HepG2 (cell line): Measurements from ENCODE around the gene PGGT1B. TPM values are rescaled to one million over a fixed set of nuclear protein-coding genes. Genes with fewer than 3 reads are reported as not detected.

Experiments used
- ATAC-seq: fragments of 200-7000 bp; cut with Tn5 transposase; 3 replicates; pipeline ENCODE4 v1.9.1; 2020; ENCODE audit warnings: mild to moderate bottlenecking, moderate library complexity
- BruUV-seq: library from RNA; stranded (reverse); fragments of 400-500 nt; replicated peaks from 2 replicates; lab custom pipeline; 2021; lab: Mats Ljungman, UMichigan
- CTCF ChIA-PET: fragments of 300-600 bp; formaldehyde crosslinking; extraction: SDS; loops from one replicate; lab custom pipeline; 2021; ENCODE audit warnings: low total read pairs, inconsistent platforms, low intra/inter-chr PET ratio; lab: Yijun Ruan, JAX
- POLR2A ChIA-PET: fragments of 350-600 bp; sonication (Branson Sonifier 250); formaldehyde crosslinking; loops from one replicate; lab custom pipeline; 2020; ENCODE audit warnings: antibody characterized with exemption, inconsistent platforms; lab: Yijun Ruan, JAX
- DNase-seq: peaks from one replicate; pipeline ENCODE4 v3.0.0-alpha.2; 2015; ENCODE audit warnings: low spot score
- FAIRE-seq: peaks from 3 replicates; lab custom pipeline; 2011; peaks lifted over from hg19 to GRCh38; lab: Jason Lieb, UNC
- H2AFZ ChIP-seq: one replicate; pipeline ENCODE4 v1.6.1; 2011; ENCODE audit warnings: low read length, inconsistent platforms
- H3K27ac ChIP-seq: fragments of 300-600 bp; 3 replicates; pipeline ENCODE4 v1.8.0; 2011; ENCODE audit warnings: mixed run types, mild to moderate bottlenecking, mixed read lengths, low read length, inconsistent platforms; ENCODE audit not compliant: insufficient read depth; ENCODE audit errors: extremely low read length
- H3K27me3 ChIP-seq, 2 experiments: fragments of 200-600 bp in 1 of 2; 2 replicates in 1 of 2; 3 replicates in 1 of 2; pipeline versions ENCODE4 v1.6.0 to v1.8.0; 2011; ENCODE audit warnings: low read length in 2 of 2, mild to moderate bottlenecking in 2 of 2, moderate library complexity in 2 of 2, inconsistent platforms in 1 of 2; ENCODE audit not compliant: insufficient read depth in 2 of 2, control insufficient read depth in 1 of 2
- H3K36me3 ChIP-seq, 2 experiments: fragments of 200-600 bp in 1 of 2; replicated peaks in 1 of 2; 2 replicates in 1 of 2; 3 replicates in 1 of 2; pipeline versions ENCODE4 v1.5.1 to v1.8.0; 2011; ENCODE audit warnings: low read length in 2 of 2, inconsistent platforms in 1 of 2; ENCODE audit not compliant: insufficient read depth in 2 of 2, control insufficient read depth in 1 of 2
- H3K4me1 ChIP-seq: 2 replicates; pipeline ENCODE4 v1.5.1; 2012; ENCODE audit warnings: low read length, inconsistent platforms; ENCODE audit not compliant: insufficient read depth
- H3K4me2 ChIP-seq: 2 replicates; pipeline ENCODE4 v1.6.0; 2011; ENCODE audit warnings: low read depth, low read length, inconsistent platforms
- H3K4me3 ChIP-seq, 3 experiments: fragments of 200-600 bp in 1 of 3; sonication (generic), shearing (Covaris generic) in 1 of 3; replicated peaks in 1 of 3; 2 replicates each; pipeline ENCODE4 v1.5.1; 2011 to 2016; ENCODE audit warnings: low read length in 3 of 3, inconsistent platforms in 2 of 3, low read depth in 2 of 3, mild to moderate bottlenecking in 2 of 3, control low read depth in 1 of 3, mixed read lengths in 1 of 3; ENCODE audit not compliant: insufficient read depth in 1 of 3
- H3K79me2 ChIP-seq: one replicate; pipeline ENCODE4 v1.6.1; 2011; ENCODE audit warnings: low read length, inconsistent platforms; ENCODE audit not compliant: insufficient read depth
- H3K9ac ChIP-seq: 2 replicates; pipeline ENCODE4 v1.6.0; 2011; ENCODE audit warnings: mild to moderate bottlenecking, low read depth, low read length, inconsistent platforms; ENCODE audit not compliant: insufficient read depth
- H3K9me3 ChIP-seq: 2 replicates; pipeline ENCODE4 v1.5.1; 2012; ENCODE audit warnings: mild to moderate bottlenecking, low read length
- H4K20me1 ChIP-seq: 2 replicates; pipeline ENCODE4 v1.6.0; 2011; ENCODE audit warnings: inconsistent platforms, mild to moderate bottlenecking, low read length, moderate library complexity; ENCODE audit not compliant: insufficient read depth
- ASH2L ChIP-seq: fragments of 300-600, 200-600 bp; sonication (generic); IDR thresholded peaks from 2 replicates; pipeline ENCODE4 v1.7.0; 2017; ENCODE audit warnings: low read depth, mild to moderate bottlenecking, moderate library complexity, mixed read lengths, low read length; ENCODE audit not compliant: insufficient read length
- CHD2 ChIP-seq: IDR thresholded peaks from 2 replicates; pipeline ENCODE4 v1.6.1; 2011; ENCODE audit warnings: low read depth, low read length, improper control_type of control experiment
- CREM ChIP-seq, 2 experiments: sonication (generic) in 1 of 2; formaldehyde crosslinking in 1 of 2; IDR thresholded peaks; 2 replicates each; pipeline versions ENCODE4 v1.4.0 to v1.6.1; 2016 to 2020; ENCODE audit warnings: antibody characterized with exemption in 1 of 2, mild to moderate bottlenecking in 1 of 2, missing genetic modification reagents in 1 of 2
- EP300 ChIP-seq, 3 experiments: sonication (generic) in 1 of 3; formaldehyde crosslinking in 1 of 3; IDR thresholded peaks; 2 replicates each; pipeline versions ENCODE4 v1.5.1 to v1.6.1; 2011 to 2020; ENCODE audit warnings: low read depth in 2 of 3, low read length in 2 of 3, borderline replicate concordance in 1 of 3, improper control_type of control experiment in 1 of 3, mild to moderate bottlenecking in 1 of 3, missing genetic modification reagents in 1 of 3, moderate library complexity in 1 of 3
- HDAC6 ChIP-seq: fragments of 200-600 bp; sonication (generic); IDR thresholded peaks from 2 replicates; pipeline ENCODE4 v1.7.0; 2017; ENCODE audit warnings: mild to moderate bottlenecking, antibody characterized with exemption, low read length, low read depth
- IRX3 ChIP-seq: sonication (generic); formaldehyde crosslinking; IDR thresholded peaks from 2 replicates; pipeline ENCODE4 v1.8.1; 2023; ENCODE audit warnings: mild to moderate bottlenecking, low read depth, missing genetic modification reagents, borderline replicate concordance
- MEIS2 ChIP-seq: sonication (generic); formaldehyde crosslinking; IDR thresholded peaks from 2 replicates; pipeline ENCODE4 v1.9.0; 2021; ENCODE audit warnings: mild to moderate bottlenecking, missing genetic modification reagents
- NAIF1 ChIP-seq: sonication (generic); formaldehyde crosslinking; IDR thresholded peaks from 2 replicates; pipeline ENCODE4 v1.5.0; 2020; ENCODE audit warnings: mild to moderate bottlenecking, missing genetic modification reagents, borderline replicate concordance
- NFYC ChIP-seq: IDR thresholded peaks from 2 replicates; pipeline ENCODE4 v1.6.1; 2016; ENCODE audit warnings: missing genetic modification reagents, missing compliant biosample characterization
- RORA ChIP-seq: sonication (generic); formaldehyde crosslinking; IDR thresholded peaks from 2 replicates; pipeline ENCODE4 v1.5.0; 2020; ENCODE audit warnings: mild to moderate bottlenecking, missing genetic modification reagents, moderate library complexity
- ZNF33A ChIP-seq: sonication (generic); formaldehyde crosslinking; IDR thresholded peaks from 2 replicates; pipeline ENCODE4 v1.5.1; 2020; ENCODE audit warnings: missing genetic modification reagents, mild to moderate bottlenecking, moderate library complexity, borderline replicate concordance
- ZNF589 ChIP-seq: sonication (generic); formaldehyde crosslinking; conservative IDR thresholded peaks from 2 replicates; pipeline ENCODE4 v1.8.0; 2022; ENCODE audit warnings: mild to moderate bottlenecking, moderate library complexity, missing genetic modification reagents
- ZNF614 ChIP-seq: IDR thresholded peaks from 2 replicates; pipeline ENCODE4 v1.6.1; 2018; ENCODE audit warnings: missing biosample characterization, missing genetic modification reagents, inconsistent platforms, borderline replicate concordance
- ZNF629 ChIP-seq: sonication (generic); formaldehyde crosslinking; conservative IDR thresholded peaks from 2 replicates; pipeline ENCODE4 v1.5.0; 2020; ENCODE audit warnings: missing genetic modification reagents
- in situ Hi-C: cut with HindIII; loops from 2 replicates; pipeline ENCODE4 v1.10.0; 2017; ENCODE audit warnings: low pct_unique_long_range_greater_than_20kb; ENCODE audit not compliant: extremely low pct_ligation_motif_present
- intact Hi-C: fragments of 100-400 bp; cut with micrococcal nuclease; formaldehyde crosslinking; loops from one replicate; pipeline ENCODE4 v1.10.0; 2022; ENCODE audit not compliant: unreplicated experiment
- polyA plus RNA-seq, 8 experiments: library from polyadenylated mRNA; depleted of rRNA in 3 of 8; stranded (reverse) in 7 of 8; unstranded in 1 of 8; fragments of >200 nt; fragmentation: Illumina TruSeq in 4 of 8; extraction: Trizol in 4 of 8; gene quantifications; 2 replicates each; pipeline versions ENCODE4 v1.2.1 to v1.2.3, GENCODE V29; 2011 to 2016; ENCODE audit warnings: low read depth in 4 of 8, missing spikeins in 1 of 8, mixed read lengths in 1 of 8; ENCODE audit not compliant: insufficient read depth in 1 of 8
- total RNA-seq, 5 experiments: library from RNA; depleted of rRNA; stranded (reverse); fragments of >200 nt; fragmentation: Illumina TruSeq; extraction: Trizol; gene quantifications; 2 replicates each; pipeline ENCODE4 v1.2.3, GENCODE V29; 2016; ENCODE audit warnings: low read depth in 1 of 5
- TF ChIP-seq, protein P1 (sequence below): sonication (generic); formaldehyde crosslinking; IDR thresholded peaks from 2 replicates; pipeline ENCODE4 v1.8.0; 2022; ENCODE audit warnings: mild to moderate bottlenecking, missing genetic modification reagents, moderate library complexity
- TF ChIP-seq, protein P2 (sequence below): IDR thresholded peaks from 2 replicates; pipeline ENCODE4 v1.6.1; 2018; ENCODE audit warnings: missing genetic modification reagents, mild to moderate bottlenecking, missing compliant biosample characterization
- TF ChIP-seq, protein P3 (sequence below): IDR thresholded peaks from 2 replicates; pipeline ENCODE4 v1.6.1; 2016; ENCODE audit warnings: missing compliant biosample characterization, missing genetic modification reagents, borderline replicate concordance
- TF ChIP-seq, protein P4 (sequence below): sonication (generic); formaldehyde crosslinking; IDR thresholded peaks from 2 replicates; pipeline ENCODE4 v1.4.0; 2020; ENCODE audit warnings: missing genetic modification reagents

PGGT1B gene
- total and polyA plus RNA-seq, 2 of the 13 experiments (the other 11 are each of a cell fraction or from before 2014, with no cell fraction given): 2.4 to 42.7 TPM

DNA sequence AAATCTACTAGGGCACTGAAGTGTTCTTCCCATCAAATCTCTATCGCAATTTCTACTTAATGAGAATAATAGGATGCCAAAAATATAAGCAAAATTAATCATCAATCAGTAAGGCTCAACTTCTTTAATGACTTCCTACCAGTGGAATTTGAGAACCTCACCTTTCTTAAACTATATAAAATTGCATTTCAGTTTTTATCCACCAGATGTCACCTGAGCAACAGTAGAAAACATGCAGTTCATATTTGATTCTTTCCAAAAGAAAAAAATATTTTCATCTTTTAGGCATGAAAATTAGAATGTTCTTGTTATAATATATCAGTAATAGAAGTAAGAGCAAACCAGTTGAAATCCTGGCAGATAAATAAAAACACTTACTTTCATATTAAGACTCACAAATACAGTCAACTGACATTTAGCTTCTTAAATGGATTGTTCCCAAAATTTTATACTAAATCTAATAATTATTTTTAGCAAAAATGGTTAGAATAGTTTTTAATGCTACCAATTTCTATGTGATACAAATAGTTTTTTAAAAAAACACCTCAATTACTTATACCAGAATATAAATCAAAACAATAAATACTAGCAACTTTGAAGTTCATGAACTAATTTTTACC is 47.2 kb upstream of the PGGT1B start (continued):
- TF ChIP-seq ASH2L (no peak), CREM (IDR thresholded peaks at IDR 0.05) (no peak), CREM (CRISPR knock-in tag; IDR thresholded peaks at IDR 0.05) (no peak), ZNF614 (CRISPR knock-in tag) (no peak), ZNF33A (no peak)
- TF ChIP-seq, all 625 proteins: peak for 5

DNA sequence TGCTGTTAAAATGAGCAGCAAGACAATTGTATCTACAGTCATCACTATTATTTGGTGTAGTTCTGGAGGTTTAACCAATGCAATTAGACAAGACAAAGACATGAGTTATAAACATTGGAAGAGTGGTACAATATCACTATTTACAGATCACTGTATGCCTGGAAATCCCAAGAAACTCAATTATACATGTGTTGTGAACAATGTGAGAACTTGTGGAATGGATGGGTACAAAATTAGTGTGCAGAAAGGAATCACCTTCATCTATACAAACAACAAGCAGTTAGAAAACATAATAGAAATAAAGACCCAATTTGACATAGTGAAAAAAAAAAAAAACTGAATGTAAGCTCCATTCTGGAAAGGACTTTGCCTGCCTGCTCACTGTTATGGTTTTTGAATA is 46.1 kb upstream of the PGGT1B start:
- BruUV-seq: no TSS peak
- no peaks in the 10 kb centered on the region for H3K27me3 ChIP-seq
- ChIA-PET POLR2A (no interaction called here), CTCF (interaction anchor here (2.1 kb wide), 1 partner anchor 265 kb away, joined by 24 read pairs; no protein-coding TSS in a partner anchor)
- H3K4me2 ChIP-seq: no peak overlapping the region
- H3K4me3 ChIP-seq: no peak overlapping the region
- no peaks in the 10 kb centered on the region for H3K36me3 ChIP-seq
- TF ChIP-seq, protein P1, sequence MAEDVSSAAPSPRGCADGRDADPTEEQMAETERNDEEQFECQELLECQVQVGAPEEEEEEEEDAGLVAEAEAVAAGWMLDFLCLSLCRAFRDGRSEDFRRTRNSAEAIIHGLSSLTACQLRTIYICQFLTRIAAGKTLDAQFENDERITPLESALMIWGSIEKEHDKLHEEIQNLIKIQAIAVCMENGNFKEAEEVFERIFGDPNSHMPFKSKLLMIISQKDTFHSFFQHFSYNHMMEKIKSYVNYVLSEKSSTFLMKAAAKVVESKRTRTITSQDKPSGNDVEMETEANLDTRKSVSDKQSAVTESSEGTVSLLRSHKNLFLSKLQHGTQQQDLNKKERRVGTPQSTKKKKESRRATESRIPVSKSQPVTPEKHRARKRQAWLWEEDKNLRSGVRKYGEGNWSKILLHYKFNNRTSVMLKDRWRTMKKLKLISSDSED (CRISPR knock-in tag): no peak
- TF ChIP-seq, protein P2, sequence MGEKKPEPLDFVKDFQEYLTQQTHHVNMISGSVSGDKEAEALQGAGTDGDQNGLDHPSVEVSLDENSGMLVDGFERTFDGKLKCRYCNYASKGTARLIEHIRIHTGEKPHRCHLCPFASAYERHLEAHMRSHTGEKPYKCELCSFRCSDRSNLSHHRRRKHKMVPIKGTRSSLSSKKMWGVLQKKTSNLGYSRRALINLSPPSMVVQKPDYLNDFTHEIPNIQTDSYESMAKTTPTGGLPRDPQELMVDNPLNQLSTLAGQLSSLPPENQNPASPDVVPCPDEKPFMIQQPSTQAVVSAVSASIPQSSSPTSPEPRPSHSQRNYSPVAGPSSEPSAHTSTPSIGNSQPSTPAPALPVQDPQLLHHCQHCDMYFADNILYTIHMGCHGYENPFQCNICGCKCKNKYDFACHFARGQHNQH (CRISPR knock-in tag): no peak
- TF ChIP-seq EP300 (IDR thresholded peaks at IDR 0.05; ENCODE audit: low read depth in 2 of 2, low read length in 2 of 2) (no peak), EP300 (CRISPR knock-in tag; IDR thresholded peaks at IDR 0.05; ENCODE audit: borderline replicate concordance) (no peak), ZNF589 (no peak), MEIS2 (CRISPR knock-in tag) (no peak), ZNF629 (no peak), RORA (CRISPR knock-in tag) (no peak), HDAC6 (no peak), NFYC (CRISPR knock-in tag) (no peak), IRX3 (CRISPR knock-in tag) (no peak), CHD2 (no peak), NAIF1 (CRISPR knock-in tag) (no peak)
- TF ChIP-seq, protein P3, sequence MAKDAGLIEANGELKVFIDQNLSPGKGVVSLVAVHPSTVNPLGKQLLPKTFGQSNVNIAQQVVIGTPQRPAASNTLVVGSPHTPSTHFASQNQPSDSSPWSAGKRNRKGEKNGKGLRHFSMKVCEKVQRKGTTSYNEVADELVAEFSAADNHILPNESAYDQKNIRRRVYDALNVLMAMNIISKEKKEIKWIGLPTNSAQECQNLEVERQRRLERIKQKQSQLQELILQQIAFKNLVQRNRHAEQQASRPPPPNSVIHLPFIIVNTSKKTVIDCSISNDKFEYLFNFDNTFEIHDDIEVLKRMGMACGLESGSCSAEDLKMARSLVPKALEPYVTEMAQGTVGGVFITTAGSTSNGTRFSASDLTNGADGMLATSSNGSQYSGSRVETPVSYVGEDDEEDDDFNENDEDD (CRISPR knock-in tag): no peak
- TF ChIP-seq, protein P4, sequence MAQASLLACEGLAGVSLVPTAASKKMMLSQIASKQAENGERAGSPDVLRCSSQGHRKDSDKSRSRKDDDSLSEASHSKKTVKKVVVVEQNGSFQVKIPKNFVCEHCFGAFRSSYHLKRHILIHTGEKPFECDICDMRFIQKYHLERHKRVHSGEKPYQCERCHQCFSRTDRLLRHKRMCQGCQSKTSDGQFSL (CRISPR knock-in tag): no peak
- no peaks in the 10 kb centered on the region for H3K79me2 ChIP-seq
- H4K20me1 ChIP-seq: no peaks in the 10 kb centered on the region
- no peak overlapping the region for H2AFZ ChIP-seq
- no peaks in the 10 kb centered on the region for H3K9me3 ChIP-seq
- intact Hi-C loops (loop anchor here (1.0 to 10.0 kb wide), 3 partner anchors 265 to 756 kb away; no protein-coding TSS in a partner anchor), in situ Hi-C loops (loop anchor here (25.0 kb wide), 1 partner anchor 753 kb away; no protein-coding TSS in a partner anchor)
- no peak overlapping the region for H3K27ac ChIP-seq
- DNase-seq: no peak
- H3K9ac ChIP-seq: no peak overlapping the region
- ATAC-seq: no peak
- no peaks in the 10 kb centered on the region for H3K4me1 ChIP-seq
- FAIRE-seq: no peak
